Pulmonary artery endothelial cell (primary cell): ENCODE results near the gene UQCRFS1. TPM values are rescaled to one million over a fixed set of nuclear protein-coding genes. Genes with fewer than 3 reads are reported as not detected.

Experiments
- DNase-seq: peaks from one replicate; pipeline ENCODE4 v3.0.0-alpha.2; 2011; ENCODE audit warnings: low read depth, low spot score
- total RNA-seq: library from RNA; depleted of rRNA; stranded (reverse); fragments of >200 nt; gene quantifications from 2 replicates; pipeline ENCODE4 v1.2.3, GENCODE V29; 2014

Gene UQCRFS1
- total RNA-seq, 1 donor from 2014 or later = 41.3 TPM

DNA sequence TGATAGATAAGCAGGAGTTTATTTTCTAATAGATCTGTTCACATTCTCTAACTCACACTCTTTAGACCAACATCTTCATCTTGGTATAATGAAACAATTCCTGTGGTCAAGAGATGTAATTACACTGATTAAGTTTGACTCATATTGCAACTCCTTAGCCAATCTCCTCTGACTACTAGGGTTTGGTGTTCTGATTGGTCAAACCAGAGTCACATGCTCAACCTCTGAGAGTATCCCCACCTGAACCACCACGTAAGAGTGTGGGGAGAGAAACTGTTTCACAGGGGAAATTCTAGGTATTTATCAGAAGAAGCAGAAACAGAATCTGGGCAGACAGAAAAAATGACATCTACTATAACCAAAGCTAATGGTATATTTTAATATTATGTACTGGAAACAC is 42.4 kb downstream of the UQCRFS1 start:
- no peak for DNase-seq

DNA sequence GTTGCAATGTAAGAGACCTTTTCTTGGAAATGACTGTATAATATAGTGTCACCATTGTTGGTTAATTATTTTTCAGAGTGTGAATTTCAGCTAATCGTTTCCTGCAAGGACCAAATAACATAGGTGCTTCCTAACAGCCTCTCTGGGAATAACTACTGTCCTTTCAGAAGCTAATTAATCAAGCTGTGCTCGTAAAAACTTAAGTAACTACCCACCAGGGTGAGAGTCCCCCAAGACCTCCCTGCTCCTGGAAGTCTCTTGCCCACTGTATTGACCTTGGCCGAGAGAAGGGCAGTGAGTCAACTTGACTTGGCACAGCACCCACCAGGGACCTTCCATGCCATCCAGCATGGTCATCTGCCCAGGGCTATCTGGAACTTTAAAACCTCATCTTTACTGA is 50.3 kb downstream of the UQCRFS1 start:
- DNase-seq = no peak

DNA sequence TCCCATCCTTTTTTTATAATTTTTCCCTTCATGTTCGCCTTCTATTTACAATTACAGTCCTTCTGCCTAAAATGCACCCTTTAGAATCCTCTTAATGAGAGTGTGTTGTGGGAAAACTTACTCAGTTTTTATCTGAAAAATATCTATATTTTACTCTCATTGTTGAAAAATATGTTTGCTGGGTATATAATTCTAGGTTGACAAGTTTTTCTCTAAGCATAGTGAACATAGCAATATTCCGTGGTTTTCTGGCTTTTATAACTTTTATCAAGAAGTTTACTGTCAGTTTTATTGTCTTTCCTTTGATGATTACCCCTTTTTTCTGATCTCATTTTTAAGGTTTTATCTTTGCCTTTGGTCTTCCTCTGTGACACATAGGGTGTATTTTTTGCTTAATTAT is 57.3 kb downstream of the UQCRFS1 start:
- no peak for DNase-seq
